Medulla oblongata (tissue), 1 donor: ENCODE measurements around the gene ZNF329.
A peak's percentile ranks its signal among the peaks of the same experiment; 100 is the strongest.
"Not testable (repeated sequence)": the region's sequence is repeated elsewhere in the genome, so short reads cannot be mapped to it uniquely, and the experiment has no call there.

ENCODE experiments used
- DNase-seq: peaks from one replicate; pipeline ENCODE4 v3.0.0-alpha.2; 2015; ENCODE audit errors: extremely low spot score

Gene ZNF329

DNA sequence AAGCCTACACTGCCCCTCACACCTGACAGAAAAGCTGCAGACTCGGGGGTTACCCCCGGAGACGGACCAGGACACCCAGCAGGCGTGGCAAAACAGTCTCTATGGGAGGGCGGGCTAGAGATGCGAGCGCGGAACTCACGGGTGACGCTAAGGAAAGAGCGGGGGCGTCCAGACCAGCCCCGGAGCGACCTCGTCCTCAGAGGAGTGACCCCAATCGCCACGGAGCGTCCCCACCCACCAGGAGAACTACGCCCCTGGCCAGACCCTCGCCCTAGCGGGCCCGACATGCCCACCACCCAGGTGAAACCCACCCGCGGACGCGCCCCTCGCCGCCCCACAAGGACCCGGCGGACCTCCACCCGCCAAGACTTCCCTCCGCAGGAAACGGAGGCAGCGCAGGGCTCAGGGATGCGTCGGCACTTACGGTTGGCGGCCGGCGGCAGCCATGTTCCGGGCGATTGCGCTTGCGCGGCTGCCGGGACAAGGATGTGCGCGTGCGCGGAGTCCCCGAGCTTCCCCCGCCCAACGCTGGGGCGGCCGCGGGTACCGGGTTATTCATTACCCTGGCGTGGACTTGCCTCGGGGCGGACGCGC lies at the start of gene ZNF329:
TSS of gene ZNF329 (minus strand) at position 462 of the 594 bp plus-strand sequence. CDS start 21,286 bp downstream, outside the sequence.
- DNase-seq = peak; percentile 80

DNA sequence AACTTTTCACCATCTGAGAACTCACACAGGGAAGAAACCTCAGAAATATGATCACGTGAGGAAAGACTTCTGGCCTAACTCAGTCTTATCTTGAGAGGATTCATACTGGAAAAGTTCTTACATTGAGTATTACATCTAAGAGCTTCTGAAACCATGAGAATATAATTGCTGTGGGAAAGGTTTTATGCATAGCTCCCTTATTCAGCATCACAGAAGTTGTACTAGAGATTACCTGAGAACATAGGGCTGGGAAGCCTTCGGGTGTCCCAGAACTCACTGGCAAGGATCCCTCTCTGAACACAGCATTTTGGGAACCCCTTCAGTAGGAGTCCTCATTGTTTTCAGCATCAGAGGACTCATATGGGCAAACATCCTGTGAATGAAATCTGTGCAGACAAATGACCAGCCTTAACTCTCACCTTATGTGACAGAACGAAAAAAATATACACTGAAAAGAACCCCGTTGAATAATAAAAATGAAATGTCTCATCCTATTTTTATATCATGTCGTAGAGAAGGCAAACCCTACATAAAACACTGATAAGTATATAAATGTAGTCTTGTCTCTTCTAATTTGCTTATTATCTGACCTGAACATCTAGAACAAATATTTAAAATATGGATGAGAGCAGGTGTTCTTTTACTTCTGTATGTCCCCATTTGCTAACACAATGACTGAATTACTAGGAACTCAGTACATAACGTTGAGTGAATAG lies 46.5 kb upstream of the ZNF329 start:
- no peak for DNase-seq

DNA sequence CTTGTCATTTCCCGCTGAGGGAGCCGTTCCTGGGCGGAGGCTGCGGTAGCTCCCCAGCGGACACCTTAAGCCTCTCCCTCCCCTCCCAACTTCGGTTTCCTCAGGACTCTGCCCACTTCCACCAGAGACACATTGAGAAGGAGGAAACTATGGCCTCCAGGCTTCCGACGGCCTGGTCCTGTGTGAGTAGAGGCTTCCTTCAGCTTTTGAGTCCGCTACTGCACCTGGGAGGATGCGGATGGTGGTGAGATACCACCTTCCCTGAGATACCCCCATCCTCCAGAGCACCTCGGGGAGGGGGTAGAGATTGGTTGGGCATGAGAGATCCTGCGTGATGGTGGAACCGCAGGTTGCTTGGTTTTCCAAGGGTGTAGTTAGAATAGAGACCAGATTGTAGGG lies 33.2 kb upstream of the ZNF329 start:
- no peak for DNase-seq

DNA sequence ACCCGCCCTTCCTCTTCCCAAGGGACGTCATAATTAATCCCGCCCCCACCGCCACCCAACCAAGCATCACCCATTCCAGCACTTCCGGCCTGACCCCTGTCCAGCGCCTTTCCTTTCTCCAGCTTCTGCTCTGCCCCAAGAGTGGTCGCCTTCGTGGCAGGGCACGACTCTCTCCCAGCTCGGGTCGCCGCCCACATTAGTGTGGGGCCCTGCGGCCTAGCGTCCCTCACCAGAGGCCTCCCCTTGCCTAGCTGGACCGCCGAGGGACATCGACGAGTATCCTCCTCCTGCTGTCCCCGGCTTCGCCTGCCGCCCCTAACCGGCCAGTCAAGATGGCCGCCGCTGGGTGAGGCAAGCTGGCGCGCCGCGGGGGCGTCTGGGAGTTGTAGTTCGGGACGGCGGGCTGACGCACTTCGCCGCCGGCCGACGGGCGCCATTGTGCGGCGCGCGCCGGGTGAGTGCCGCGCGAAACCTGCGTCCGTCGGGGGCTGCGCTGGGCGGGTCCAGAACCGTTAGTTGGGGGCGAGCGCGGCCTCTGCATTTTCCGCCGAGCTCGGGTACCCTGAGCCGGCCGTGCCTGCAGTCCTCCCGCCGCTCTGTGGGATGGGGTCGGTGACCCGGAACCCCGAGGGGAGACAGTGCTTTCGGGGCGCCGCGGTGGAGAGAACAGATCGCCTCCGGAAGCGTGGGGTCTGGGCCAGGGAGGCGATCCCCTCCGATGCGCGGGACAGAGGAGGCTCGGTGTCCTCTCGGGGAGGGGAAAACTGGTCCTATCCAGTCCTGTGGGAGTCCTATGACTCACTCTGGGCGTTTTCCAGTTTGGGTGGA lies 32.6 kb upstream of the ZNF329 start, which contains the start of gene ZNF274:
TSS of gene ZNF274 (plus strand) at position 73 of the 828 bp plus-strand sequence. CDS start 905 bp downstream, outside the sequence.
- peak; percentile 90 for DNase-seq

DNA sequence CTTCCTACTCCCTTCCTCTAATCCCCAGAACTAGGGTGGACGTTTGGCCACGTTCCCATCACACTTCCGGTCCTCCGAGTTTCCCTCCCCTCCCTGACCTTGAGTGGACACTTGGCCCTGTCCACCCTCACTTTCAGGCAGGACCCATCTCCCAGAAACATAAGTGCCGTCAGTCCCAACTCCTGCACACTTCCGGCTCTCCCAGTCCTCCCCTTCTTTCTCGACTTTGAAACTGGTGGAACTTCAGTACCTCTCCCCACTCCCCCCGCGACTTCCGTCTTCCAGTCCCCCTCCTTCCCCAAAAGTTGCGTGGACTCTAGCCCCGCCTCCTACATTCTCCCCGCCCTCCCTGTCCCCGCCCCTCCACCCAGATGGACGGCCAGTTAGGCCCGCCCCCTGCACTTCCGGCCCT lies 32.0 kb upstream of the ZNF329 start:
- DNase-seq = peak; percentile 84

DNA sequence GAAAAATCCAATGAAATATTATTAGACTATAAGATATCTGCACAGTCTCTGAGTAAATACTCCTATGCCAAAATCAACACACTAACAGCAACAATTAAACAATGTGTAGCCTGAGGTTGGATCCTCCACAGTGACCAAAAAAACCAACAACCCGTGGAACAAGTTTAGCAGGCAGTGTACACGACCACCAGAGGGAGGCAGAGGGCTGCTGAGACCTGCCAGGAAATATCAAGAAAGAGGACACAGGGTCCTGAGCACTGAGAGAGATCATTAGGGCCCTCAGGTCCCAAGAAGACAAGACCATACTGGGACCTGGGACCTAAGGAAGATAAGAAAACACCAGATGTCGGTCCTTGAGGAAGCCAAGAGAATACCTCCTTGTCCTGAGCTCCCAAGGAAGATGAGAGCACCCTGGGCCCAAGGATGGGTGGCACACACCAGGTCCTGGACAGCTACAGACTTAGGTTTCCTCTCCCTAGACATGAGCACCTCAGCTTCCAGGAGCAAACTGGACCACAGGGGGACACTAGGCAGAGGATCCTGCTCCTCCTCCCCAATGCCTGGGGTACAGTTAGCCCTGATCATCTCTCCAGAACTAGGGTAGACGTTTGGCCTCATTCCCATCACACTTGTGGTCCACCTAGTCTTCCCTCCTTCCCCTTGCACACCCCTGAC lies 31.4 kb upstream of the ZNF329 start:
- no peak for DNase-seq

DNA sequence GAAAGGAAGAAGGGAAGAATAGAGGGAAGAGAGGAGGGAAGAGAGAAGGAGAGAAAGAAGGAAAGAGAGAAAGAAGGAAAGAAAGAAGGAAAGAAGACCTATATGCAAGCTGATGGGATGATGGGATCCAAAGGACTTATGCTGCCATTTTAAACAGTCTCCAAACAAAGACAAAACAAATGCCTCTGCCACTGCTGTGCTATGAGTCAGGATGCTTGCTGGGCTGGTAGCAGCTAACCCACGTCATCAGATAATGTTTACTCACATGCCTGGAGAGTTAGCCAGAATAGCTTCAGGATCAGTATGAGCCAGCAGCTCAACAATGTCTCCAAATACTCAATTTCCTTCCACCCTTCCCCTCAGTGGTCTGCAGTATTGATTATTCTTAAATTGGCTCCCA lies 20.3 kb upstream of the ZNF329 start:
- DNase-seq = no peak

DNA sequence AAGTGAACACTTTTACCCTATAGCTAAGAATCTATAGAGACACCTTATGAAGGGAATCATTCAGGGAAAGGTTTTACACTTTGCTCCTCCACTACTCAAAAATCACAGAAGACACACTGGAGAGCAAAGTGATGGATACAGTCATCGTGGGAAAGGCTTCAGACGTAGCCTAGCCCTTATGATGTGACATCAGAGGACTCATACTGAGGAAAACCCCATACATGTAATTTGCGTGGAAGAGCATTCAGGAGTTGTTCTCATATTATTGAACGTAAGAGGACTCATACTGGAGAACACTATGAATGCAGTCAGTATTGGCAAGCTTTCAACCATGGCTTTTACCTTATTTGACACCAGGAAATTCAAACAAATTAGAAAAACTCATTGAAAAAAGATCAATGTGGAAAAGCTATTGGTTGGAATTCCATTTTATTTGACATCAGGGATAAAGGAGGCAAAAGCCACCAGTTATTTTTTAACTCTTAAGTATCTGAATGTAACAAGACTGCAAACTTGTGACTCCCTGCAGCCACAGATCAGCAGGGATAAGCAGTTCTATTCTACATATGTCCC lies 16.2 kb upstream of the ZNF329 start:
- no peak for DNase-seq

DNA sequence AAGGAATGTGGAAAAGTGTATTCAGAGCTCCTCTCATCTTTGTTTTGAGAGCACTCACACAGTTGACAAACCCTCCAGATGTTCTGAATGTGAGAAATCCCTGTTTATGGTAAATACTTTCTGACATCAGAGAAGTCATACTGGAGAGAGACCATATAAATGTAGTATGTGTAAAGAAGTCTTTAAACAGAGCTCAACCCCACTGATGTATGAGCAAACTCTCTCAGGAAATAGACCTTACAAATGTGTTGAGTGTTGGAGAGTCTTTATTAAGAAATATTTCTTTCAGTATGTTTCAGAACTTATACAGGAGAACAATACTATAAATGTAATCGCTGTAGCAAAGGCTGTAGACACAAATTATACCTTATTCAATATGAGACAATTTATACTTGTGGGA lies 15.7 kb upstream of the ZNF329 start:
- DNase-seq = no peak

DNA sequence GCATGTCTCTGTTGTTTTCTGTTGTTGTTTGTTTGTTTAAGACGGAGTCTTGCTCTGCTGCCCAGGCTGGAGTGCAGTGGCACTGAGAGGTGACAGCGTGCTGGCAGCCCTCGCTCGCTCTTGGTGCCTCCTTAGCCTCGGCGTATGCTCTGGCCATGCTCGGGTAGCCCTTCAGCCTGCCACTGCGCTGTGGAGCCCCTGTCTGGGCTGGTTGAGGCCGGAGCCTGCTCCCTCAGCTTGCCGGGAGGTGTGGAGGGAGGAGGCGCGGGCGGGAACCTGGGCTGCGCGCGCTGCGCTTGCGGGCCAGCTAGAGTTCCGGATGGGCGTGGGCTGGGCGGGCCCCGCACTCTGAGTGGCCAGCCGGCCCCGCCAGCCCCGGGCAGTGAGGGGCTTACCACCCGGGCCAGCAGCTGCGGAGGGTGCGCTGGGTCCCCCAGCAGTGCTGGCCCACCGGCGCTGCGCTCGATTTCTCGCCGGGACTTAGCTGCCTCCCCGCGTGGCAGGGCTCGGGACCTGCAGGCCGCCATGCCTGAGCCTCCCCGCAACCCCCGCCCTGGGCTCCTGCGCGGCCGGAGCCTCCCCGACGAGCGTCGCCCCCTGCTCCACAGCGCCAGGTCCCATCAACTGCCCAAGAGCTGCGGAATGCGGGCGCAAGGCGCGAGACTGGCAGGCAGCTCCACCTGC lies 6.6 kb upstream of the ZNF329 start:
- DNase-seq = no peak

DNA sequence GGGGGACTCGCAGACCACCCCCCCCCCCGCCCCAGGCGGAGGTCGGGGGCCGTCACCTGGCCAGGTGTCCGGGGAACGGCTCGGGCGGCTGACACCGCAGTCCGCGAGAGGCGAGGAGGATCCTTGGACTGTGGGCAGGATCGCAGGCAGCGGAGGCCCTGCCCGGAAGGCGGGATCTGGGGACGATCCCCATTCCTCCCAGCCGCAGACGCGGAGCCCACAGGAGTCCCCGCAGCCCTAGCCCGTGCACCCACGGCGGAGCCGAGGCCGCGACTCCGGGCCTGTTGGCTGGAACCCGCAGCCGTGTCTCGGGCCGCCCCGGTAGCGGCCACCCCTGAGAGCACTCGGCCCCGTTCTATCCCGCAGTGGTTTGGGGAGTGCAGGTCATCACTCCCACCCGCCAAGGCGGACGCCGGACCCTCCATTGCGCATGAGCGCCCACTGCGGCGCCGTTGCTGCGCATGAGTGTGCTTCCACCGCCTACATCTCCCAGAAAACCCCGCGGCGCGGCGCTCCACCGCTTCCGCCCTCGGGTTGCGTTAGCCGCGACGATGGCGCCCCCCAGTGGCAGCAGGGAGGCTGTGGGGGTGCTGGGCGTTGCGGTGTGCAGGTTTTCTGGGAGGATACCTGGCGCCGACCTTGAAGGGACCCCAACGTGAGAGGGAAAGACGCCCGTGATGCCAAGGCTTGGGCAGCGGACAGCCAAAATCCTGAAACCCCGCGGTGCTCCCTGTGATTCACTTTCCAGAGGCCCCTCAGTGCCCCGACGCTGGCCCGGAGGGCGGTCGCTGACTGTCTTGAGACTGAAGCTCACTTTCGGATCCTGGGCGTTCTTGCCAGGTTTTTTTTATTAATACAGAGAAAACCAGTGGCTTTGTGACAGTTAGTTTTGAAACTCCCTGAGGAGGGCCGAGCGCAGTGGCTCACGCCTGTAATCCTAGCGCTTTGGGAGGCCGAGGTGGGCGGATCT lies 4.4 kb upstream of the ZNF329 start:
- peak; percentile 95 for DNase-seq

DNA sequence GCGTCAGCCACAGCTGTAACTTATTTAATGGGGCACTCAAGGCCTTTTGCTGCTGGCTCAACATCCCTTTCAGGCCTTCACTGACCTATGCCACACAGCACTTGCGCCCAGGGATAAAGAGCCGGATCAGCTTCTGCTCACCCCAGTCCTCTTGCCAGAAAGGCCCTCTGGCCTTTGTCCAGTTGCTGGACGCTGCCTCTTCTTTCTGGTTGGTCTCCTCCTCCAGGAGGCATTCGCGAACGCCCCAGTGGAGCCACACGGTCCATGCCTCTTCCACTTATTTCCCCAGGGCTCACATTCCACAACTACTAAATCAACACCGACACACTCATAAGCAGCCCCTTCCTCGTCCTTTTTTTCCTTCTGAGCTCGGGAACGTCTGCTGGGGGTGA lies 3.7 kb upstream of the ZNF329 start:
- peak; percentile 18 for DNase-seq

DNA sequence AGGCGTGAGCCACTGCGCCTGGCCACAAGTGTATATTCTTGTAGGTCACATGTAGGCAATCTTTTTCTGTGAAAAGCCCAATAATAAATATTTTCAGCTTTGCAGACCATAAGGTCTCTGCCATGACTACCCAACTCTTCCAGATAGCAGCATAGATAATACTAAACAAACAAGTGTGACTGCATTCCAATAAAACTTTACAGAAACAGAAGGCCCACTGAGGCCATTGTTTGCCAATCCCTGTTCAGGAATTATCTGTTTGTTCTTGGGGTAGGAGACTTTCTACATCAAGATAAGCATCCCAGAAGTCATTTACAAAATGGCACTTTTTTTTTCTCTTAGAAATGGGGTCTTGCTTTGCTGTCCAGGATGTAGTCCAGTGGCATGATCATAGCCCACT lies 2.8 kb upstream of the ZNF329 start:
- no peak for DNase-seq

DNA sequence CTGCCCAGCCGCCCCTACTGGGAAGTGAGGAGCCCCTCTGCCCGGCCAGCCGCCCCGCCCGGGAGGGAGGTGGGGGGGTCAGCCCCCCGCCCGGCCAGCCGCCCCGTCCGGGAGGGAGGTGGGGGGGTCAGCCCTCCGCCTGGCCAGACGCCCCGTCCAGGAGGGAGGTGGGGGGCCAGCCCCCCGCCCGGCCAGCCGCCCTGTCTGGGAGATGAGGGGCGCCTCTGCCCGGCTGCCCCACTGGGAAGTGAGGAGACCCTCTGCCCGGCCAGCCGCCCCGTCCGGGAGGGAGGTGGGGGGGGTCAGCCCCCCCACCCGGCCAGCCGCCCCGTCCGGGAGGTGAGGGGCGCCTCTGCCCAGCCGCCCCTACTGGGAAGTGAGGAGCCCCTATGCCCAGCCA lies 3.1 kb downstream of the ZNF329 start:
- not testable (repeated sequence) for DNase-seq

DNA sequence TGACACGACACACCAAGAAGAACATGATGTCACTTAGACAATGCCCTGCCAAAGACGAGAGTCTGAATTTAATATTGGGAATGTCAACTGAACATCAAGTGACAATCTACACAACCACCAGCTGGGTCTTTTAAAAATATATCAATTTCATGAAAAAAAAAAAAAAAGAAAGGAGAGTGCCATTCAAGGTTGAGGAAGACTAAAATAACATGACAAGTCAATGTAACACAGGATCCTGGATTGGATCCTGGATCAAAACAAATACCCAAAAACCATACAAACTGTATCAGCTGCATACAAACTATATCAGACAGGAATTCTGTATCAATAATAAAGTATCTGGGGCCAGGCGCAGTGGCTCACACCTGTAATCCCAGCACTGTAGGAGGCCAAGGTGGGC lies 4.7 kb downstream of the ZNF329 start:
- no peak for DNase-seq

DNA sequence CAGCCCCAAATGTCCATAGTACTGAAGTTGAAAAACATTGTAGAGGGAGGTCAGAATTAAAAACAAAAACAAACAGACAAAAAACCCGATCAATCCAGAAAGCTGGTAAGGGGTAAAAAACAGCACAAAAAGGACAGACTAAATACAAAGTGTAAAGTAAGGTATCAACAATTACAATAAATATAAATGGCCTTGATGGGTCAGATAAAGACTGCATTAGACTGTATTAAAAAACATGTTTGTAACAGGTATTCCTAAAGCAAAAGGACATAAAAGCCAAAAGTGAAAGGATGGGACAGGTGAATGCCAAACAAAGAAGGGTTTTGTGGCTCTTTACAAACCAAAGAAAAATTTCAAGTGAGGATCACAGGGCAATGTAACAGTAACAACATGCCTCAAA lies 16.3 kb downstream of the ZNF329 start:
- no peak for DNase-seq

DNA sequence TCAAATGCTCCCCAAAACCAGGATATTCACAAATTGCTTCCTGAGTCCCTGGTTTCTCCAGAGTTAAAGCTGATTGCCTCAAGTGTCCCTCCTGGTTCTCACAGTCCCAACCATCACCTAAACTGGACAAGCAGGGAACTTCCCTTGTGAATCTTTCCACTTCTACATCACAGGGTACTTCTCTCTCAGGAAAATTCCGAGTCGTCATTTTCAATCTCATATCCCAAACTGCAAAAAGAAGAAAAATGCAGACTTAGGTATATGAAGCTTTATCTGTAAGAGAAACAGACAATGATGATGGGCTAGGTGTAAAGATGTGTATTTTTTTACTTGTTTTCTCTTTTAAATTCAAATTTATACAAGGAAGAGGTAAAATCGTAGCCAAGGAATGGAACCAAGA lies 21.3 kb downstream of the ZNF329 start:
- no peak for DNase-seq

DNA sequence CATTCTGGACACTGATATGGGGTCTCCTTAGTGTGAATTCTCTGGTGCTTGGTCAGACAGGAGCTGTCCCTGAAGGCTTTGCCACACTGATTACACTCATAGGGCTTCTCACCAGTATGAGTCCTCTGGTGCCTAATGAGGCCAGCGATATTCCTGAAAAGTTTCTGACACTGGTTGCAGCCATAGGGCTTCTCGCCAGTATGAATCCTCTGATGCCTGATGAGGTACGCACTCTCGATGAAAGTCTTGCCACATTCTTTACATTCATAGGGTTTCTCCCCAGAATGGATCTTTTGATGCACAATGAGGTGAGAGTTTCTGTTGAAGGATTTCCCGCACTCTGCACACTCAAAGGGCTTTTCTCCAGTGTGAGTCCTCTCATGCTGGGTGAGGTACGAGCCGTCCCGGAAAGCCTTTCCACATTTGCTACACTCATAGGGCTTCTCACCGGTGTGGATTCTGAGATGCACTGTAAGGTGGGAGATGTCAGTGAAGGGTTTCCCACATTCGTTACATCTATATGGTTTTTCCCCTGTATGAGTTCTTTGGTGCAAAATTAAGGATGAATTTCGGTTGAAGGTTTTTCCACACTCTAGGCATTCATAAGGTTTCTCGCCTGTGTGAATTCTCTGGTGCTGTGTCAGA lies 22.4 kb downstream of the ZNF329 start:
- no peak for DNase-seq

DNA sequence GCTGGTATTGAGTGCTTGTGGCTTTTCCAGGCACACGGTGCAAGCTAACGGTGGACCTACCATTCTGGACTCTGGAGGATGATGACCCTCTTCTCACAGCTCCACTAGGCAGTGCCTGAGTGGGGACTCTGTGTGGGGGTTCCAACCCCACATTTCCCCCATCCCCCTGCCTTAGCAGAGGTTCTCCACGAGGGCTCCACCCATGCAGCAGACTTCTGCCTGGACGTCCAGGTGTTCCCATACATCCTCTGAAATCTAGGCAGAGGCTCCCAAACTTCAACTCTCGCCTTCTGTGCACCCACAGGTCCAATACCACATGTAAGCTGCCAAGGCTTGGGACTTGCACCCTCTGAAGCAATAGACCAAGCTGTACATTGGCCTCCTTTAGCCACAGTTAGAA lies 27.2 kb downstream of the ZNF329 start:
- no peak for DNase-seq
